GM19193 (cell line): ENCODE data around the gene TXNDC11.
A peak's percentile ranks its signal among the peaks of the same experiment; 100 is the strongest.

Experiments
- POLR2A ChIP-seq: IDR thresholded peaks from 4 replicates; pipeline ENCODE4 v1.6.1; 2011; ENCODE audit not compliant: insufficient read depth, insufficient read length; ENCODE audit errors: extremely low read depth

TXNDC11 gene

DNA sequence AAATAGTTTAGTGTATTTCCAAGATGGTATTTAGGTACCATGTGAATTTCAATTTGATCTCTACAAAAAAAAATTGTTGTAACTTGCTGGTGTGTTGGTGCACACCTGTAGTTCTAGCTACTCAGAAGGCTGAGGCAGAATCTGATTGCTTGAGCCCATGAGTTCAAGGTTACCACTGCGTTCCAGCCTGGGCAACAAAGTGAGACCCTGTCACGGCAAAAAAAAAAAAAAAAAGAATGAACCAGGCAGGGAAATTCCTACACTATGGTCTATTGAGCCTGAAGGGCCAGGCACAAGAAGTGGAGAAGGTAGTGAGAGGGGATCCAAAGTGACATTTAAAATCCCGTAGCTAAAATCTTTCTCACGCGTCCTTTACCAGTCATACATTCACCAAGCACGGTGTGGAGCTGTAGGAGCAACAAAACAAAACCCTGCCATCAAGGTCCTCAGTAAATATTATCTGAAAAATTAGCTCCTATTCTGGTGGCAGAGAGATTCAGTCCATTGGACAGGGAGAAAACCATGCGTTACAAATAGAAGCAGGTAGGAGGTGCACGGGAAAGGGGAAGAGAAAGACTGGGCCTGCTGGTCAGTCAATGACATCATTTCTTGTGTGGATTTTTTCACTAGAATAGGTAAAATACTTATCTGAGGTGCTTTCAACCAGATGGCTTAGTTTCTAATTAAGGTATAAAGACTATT lies 27.3 kb downstream of the TXNDC11 start:
- no peak for TF ChIP-seq POLR2A

GRCh38 chr16:11712122-11712521 lies 30.5 kb downstream of the TXNDC11 start:
- no peak for TF ChIP-seq POLR2A

GRCh38 chr16:11711662-11712061 lies 31.0 kb downstream of the TXNDC11 start:
- TF ChIP-seq POLR2A, result no peak

- no peak for TF ChIP-seq POLR2A
These were observed 34.2 kb downstream of the TXNDC11 start for GRCh38 chr16:11708421-11708820.

DNA sequence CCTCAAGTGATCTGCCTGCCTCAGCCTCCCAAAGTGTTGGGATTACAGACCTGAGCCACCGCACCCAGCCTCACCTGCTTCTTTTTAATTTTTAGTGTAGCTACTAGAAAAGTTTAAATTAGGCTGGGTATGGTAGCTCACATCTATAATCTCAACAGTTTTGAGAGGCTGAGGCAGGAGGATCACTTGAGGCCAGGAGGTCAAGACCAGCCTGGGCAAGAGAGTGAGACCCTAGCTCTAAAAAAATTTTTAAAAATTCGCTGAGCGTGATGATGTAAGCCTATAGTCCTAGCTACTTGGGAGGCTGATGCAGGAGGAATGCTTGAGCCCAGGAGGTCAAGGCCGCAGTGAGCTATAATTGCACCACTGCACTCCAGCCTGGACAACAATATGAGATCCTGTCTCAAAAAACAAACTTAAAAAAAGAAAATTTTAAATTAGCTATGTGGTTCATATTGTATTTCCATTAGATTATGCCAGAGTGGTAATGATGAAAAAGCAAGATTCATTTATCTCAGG lies 34.9 kb downstream of the TXNDC11 start:
- no peak for TF ChIP-seq POLR2A

DNA sequence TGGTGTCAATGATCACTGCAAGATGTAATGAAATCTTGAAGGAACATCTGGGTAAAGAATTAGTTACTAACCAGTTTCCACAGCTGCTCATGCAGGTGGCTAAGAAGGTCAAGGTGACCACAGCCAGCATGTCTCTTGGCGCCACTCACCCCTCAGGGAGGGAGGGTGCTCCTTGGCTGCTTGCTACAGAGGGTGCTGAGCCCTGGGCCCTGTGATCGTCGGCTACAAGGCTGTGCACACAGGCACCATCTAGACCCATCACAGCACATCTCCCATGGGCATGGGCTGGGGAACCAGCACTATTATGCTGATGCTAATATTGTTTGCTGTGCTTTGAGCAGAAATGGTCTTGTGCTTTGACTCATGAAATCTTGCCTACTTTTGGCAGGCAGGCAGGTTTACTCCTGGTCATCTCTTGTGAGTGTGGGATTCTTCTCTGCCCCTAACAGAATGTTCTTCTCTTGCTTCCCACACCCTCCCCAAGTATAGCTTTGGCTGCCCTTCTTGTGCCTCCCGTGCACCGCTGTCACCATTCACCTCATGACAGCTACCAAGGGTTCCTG lies 36.4 kb downstream of the TXNDC11 start:
- peak; percentile 49 for TF ChIP-seq POLR2A

DNA sequence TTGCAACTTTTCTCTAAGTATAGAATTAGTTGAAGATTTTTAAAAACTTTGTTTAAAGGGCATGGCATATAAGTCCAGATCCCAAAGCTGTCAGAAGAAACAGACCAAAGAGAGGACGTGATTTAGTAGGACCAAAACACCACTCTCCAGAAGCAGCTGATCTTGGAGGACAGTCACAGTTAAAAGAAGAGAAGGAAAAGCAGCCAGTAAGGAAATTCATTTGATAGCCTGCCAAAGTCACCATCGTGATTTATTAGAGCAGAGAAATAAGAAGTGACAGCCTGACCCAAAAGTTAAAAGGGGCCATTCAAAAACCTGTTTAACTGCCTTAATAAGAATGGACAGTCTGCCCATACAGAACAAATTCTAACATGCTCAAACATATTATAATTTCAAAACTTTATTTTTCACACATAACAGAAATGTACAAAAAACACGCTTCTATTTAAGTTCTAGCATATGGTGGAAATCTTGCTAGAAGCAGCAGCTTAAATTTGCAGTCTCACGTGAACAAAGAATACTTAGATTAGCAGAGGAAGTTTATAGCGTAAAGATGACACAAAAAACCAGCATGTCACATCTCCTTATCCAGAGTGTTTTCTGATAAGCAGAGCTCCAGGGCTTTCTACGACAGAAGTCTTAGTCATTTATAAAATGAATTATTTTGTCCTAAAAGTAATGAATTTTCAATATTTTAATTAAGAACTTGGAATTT lies 37.2 kb downstream of the TXNDC11 start:
- no peak for TF ChIP-seq POLR2A

DNA sequence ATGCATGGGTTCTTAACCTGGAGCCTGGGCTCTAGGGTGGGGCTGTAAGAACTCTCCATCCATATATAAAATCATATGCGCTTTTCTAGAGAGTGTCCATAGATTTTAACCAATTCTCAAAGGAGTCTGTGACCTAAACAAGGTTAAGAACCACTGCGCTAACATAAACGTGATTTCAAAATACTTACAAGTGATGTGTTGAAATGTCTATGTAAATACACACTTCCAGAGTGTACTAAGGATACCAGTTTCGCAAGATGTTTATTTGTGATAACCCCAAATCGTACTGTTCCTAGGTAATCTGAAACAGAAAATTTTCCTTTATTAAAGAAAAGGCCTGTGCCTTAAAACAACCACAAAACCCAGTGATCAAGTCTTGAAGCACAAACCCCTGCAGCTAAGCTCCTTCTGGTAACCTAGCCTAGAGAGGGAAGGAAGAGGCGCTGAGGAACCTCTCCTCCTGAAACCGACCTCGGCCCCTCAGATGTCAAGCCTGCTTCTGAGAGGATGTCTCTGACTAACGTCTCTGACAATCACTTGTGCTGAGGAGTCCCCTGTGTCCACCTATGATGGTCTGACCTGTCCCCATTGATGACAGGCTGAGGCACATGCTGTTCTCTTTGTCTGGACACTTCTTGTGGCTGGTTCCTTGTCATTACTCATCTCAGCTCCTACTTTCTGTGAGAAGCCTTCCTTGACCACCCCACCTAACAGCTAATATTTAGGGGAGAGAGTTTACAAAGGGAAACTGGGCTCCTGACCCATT lies 42.2 kb downstream of the TXNDC11 start:
- no peak for TF ChIP-seq POLR2A

DNA sequence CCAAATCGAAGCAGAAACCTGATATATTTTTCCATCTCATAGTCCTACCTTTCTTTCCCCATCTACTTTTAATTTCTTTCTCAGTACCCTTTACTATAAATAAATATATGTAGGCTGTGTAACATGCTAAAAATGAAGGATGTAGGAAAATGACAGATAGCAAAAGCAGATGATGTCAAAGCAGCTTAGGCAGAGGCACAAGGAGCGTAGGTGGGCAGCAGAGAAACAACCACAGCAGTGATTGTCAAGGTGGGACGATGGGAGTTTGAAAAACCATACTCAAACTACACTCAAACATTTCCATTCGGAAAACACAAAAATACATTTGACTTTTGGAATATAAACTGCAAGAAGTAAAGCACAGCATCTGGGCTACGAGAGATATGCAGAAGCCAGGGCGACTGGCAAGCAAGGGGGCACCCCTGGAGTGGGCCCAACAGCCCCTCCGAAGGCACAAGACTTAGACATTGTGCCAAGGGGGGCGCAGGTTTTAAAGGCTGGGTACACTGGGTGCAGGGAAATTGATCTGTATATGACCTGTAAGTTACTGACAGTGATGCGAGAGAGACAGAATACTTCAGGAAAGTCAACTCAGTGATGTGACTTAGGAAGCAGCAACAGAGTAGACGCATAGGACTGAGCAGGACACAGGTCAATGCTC lies 43.3 kb downstream of the TXNDC11 start:
- TF ChIP-seq POLR2A, result no peak

GRCh38 chr16:11698271-11698689 lies 44.4 kb downstream of the TXNDC11 start:
- no peak for TF ChIP-seq POLR2A

- TF ChIP-seq POLR2A, result peak; percentile 45
These were observed 45.3 kb downstream of the TXNDC11 start for GRCh38 chr16:11697319-11697718.

- no peak for TF ChIP-seq POLR2A
These were observed 46.2 kb downstream of the TXNDC11 start for GRCh38 chr16:11696266-11697012.

GRCh38 chr16:11692651-11693050 lies 50.0 kb downstream of the TXNDC11 start:
- no peak for TF ChIP-seq POLR2A

- no peak for TF ChIP-seq POLR2A
These were observed 50.5 kb downstream of the TXNDC11 start for GRCh38 chr16:11692171-11692570.
